Astrocyte (in vitro differentiated cells and primary cell): ENCODE data around the gene NR1H2.

Experiments
- EZH2 ChIP-seq: IDR thresholded peaks from 2 replicates; pipeline ENCODE4 v1.6.1; 2012; ENCODE audit warnings: mild to moderate bottlenecking, low read length, inconsistent platforms; ENCODE audit not compliant: insufficient read depth
- TF ChIP-seq, protein P1 (sequence below): IDR thresholded peaks from 2 replicates; pipeline ENCODE4 v1.5.1; 2011; ENCODE audit warnings: low read depth, mild to moderate bottlenecking, inconsistent platforms, low read length, moderate library complexity; ENCODE audit not compliant: insufficient read depth

DNA sequence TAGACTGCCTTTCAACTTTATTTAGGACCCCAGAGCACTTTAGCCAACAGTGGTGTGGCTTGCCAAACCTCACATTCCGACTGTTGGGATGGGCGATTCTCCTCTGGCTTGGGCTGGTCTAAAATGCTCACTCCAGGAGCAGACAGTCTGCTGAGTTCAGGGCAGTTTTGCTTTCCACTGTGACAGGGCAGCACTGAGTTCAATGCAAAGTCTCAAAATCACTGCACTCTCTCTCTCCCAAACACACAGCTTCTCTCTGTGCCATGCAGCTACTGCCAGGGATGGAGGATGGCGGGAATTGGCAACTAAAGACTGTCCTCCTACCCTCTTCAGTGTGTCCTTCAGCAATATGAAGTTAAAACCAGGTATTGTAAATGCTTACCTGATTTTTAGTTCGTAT lies 24.0 kb upstream of the NR1H2 start:
- TF ChIP-seq, protein P1, sequence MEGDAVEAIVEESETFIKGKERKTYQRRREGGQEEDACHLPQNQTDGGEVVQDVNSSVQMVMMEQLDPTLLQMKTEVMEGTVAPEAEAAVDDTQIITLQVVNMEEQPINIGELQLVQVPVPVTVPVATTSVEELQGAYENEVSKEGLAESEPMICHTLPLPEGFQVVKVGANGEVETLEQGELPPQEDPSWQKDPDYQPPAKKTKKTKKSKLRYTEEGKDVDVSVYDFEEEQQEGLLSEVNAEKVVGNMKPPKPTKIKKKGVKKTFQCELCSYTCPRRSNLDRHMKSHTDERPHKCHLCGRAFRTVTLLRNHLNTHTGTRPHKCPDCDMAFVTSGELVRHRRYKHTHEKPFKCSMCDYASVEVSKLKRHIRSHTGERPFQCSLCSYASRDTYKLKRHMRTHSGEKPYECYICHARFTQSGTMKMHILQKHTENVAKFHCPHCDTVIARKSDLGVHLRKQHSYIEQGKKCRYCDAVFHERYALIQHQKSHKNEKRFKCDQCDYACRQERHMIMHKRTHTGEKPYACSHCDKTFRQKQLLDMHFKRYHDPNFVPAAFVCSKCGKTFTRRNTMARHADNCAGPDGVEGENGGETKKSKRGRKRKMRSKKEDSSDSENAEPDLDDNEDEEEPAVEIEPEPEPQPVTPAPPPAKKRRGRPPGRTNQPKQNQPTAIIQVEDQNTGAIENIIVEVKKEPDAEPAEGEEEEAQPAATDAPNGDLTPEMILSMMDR: no peak
- TF ChIP-seq EZH2: no peak
